Loucy (cell line): ENCODE measurements around the gene TSHZ2.

Source experiments
- EZH2phosphoT487 ChIP-seq: fragments of 200-600 bp; IDR thresholded peaks from 2 replicates; pipeline ENCODE4 v1.6.1; 2018; ENCODE audit warnings: antibody characterized with exemption, mild to moderate bottlenecking, moderate library complexity, borderline replicate concordance
- TF ChIP-seq, protein P1 (sequence below): fragments of 200-600 bp; sonication (generic); conservative IDR thresholded peaks from 2 replicates; pipeline ENCODE4 v1.5.1; 2014; ENCODE audit warnings: mild to moderate bottlenecking, antibody characterized with exemption, low read length

DNA sequence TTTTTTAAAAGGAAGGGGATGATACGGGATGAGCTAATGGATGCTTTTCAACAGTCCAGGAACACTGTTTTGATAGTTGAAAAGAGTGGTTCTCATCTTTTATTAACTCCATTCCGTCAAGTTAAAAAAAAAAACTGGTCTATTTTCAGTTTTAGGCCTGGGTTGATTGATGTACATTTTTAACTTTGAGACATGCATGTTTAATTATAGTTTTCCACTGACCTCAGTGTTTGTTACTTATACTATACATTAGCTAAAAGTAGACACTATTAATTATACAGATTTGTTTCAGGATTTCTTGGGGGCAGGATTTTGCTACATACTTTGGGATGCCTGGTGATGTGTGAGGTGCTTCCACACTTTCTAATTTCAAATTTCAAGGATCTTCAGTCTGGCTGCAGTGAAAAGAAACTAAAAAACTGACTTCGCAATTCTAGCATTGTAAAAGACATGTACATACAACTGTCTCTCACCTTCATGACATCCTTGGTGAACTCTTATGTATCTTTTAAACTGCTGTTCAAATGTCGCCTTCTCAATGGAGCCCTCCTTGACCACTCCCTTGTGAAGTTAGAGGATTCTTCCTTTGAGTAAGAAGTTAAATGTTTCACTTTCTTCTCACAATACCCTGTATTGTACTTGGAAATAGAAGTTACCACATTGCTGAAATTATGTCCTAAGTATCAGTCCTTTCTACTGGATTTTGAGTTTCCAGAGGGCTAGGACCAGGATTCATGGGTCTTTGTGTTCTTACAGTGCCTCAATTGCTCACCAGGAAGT lies 101.7 kb downstream of the TSHZ2 start:
- TF ChIP-seq, protein P1, sequence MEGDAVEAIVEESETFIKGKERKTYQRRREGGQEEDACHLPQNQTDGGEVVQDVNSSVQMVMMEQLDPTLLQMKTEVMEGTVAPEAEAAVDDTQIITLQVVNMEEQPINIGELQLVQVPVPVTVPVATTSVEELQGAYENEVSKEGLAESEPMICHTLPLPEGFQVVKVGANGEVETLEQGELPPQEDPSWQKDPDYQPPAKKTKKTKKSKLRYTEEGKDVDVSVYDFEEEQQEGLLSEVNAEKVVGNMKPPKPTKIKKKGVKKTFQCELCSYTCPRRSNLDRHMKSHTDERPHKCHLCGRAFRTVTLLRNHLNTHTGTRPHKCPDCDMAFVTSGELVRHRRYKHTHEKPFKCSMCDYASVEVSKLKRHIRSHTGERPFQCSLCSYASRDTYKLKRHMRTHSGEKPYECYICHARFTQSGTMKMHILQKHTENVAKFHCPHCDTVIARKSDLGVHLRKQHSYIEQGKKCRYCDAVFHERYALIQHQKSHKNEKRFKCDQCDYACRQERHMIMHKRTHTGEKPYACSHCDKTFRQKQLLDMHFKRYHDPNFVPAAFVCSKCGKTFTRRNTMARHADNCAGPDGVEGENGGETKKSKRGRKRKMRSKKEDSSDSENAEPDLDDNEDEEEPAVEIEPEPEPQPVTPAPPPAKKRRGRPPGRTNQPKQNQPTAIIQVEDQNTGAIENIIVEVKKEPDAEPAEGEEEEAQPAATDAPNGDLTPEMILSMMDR, result no peak
- no peak for TF ChIP-seq EZH2phosphoT487
